WERI-Rb-1 (cell line): ENCODE measurements around the gene EEF1A2.

Experiments used
- DNase-seq: peaks from one replicate; pipeline ENCODE4 v3.0.0-alpha.2; 2020
- H3K27ac ChIP-seq: fragments of 250-450 bp; sonication (Bioruptor Pico); 2 replicates; pipeline ENCODE4 v1.5.1; 2020; ENCODE audit warnings: mild to moderate bottlenecking, moderate library complexity
- H3K27me3 ChIP-seq: fragments of 250-450 bp; sonication (Bioruptor Pico); 2 replicates; pipeline ENCODE4 v1.5.1; 2021; ENCODE audit warnings: mild to moderate bottlenecking, low read depth, moderate library complexity; ENCODE audit not compliant: insufficient read depth, severe bottlenecking
- H3K36me3 ChIP-seq: fragments of 250-450 bp; sonication (Bioruptor Pico); 2 replicates; pipeline ENCODE4 v1.5.1; 2020; ENCODE audit warnings: mild to moderate bottlenecking, moderate library complexity
- H3K4me3 ChIP-seq: 2 replicates; pipeline ENCODE4 v1.5.1; 2011; ENCODE audit warnings: low read depth, mild to moderate bottlenecking, control low read depth, low read length
- H3K9me3 ChIP-seq: fragments of 250-450 bp; sonication (Bioruptor Pico); 2 replicates; pipeline ENCODE4 v1.5.1; 2021; ENCODE audit warnings: mild to moderate bottlenecking, moderate library complexity; ENCODE audit not compliant: severe bottlenecking
- TF ChIP-seq, protein P1 (sequence below): IDR thresholded peaks from 2 replicates; pipeline ENCODE4 v1.5.1; 2011; ENCODE audit warnings: low read depth, mild to moderate bottlenecking, control low read depth, inconsistent platforms, low read length

EEF1A2 gene

DNA sequence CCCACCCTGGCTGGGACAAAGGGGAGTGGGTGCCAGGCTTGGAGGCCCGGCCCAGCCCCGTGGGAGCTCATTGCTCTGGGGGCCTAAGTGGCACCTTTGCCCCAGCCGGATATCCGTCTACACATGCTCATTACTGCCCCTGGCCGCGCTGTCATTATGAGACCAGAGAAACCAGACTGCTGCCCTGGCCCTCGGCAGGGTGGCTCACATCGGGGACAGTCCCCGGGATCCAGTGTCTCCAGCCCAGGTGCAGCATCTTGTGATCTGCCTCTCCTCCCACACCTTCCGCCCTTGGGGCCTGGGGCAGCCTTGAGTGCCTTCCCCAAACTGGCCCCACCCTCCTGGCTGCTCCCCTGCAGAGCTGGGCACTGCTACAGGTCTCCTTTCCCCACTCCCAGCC lies 43.8 kb upstream of the EEF1A2 start:
- Histone ChIP-seq H3K9me3 (no peaks in the 10 kb centered on the region), H3K36me3 (no peaks in the 10 kb centered on the region), H3K27ac (no peak overlapping the region; the same call in 1 of the 2 replicates), H3K27me3 (no peaks in the 10 kb centered on the region), H3K4me3 (no peak overlapping the region)
- TF ChIP-seq, protein P1, sequence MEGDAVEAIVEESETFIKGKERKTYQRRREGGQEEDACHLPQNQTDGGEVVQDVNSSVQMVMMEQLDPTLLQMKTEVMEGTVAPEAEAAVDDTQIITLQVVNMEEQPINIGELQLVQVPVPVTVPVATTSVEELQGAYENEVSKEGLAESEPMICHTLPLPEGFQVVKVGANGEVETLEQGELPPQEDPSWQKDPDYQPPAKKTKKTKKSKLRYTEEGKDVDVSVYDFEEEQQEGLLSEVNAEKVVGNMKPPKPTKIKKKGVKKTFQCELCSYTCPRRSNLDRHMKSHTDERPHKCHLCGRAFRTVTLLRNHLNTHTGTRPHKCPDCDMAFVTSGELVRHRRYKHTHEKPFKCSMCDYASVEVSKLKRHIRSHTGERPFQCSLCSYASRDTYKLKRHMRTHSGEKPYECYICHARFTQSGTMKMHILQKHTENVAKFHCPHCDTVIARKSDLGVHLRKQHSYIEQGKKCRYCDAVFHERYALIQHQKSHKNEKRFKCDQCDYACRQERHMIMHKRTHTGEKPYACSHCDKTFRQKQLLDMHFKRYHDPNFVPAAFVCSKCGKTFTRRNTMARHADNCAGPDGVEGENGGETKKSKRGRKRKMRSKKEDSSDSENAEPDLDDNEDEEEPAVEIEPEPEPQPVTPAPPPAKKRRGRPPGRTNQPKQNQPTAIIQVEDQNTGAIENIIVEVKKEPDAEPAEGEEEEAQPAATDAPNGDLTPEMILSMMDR, result no peak
- DNase-seq, result no peak

DNA sequence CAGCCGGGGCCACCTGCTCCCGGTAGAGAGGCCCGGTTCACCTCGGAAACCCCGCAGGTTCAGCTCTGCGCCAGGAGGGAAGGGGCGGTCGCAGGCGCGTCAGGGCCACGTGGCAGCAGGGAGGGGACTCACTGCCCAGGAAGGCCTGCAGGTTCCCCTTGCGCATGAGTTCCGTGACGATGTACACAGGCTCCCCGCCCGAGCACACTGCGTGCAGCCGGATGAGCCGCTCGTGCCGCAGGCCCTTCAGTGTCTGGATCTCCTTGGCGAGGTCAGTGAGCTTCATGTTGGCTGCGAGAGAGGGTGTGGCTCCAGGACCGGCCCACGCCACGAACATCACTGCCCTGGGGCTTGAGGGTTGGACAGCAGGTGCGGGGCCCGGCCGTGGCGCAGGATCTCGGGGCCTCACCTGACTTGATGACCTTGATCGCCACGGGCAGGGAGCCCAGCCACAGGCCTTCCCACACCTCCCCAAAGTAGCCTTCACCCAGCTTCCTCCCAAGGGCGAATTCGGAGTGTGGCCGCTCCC lies 43.2 kb upstream of the EEF1A2 start:
- H3K36me3 ChIP-seq, result no peaks in the 10 kb centered on the region
- peak overlapping the region; percentile 48 for H3K27ac ChIP-seq
- H3K27me3 ChIP-seq, result no peaks in the 10 kb centered on the region
- peak; percentile 59 for DNase-seq
- TF ChIP-seq, protein P1, result no peak
- no peaks in the 10 kb centered on the region for H3K9me3 ChIP-seq
- H3K4me3 ChIP-seq, result no peak overlapping the region

DNA sequence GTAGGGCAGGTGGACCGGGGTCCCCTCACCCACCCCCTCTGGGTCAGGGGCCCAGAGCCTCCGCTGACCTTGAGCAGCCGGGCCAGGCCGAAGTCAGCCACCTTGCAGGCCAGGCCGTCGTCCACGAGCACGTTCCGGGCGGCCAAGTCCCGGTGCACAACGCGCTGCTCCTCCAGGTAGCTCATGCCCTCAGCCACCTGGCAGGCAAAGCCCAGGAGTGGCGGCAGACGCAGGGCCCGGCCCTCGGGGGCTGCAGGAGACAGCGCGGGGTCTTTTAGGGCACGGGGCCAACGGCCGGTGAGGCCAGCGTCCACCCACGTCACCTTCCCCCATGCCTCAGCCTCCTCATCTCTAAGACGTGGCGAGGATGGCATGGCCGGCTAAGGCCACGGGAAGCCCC lies 42.5 kb upstream of the EEF1A2 start:
- H3K36me3 ChIP-seq, result no peaks in the 10 kb centered on the region
- H3K9me3 ChIP-seq, result no peaks in the 10 kb centered on the region
- no peaks in the 10 kb centered on the region for H3K27me3 ChIP-seq
- peak overlapping the region; percentile 48 for H3K27ac ChIP-seq
- TF ChIP-seq, protein P1, result no peak
- no peak for DNase-seq
- H3K4me3 ChIP-seq, result no peak overlapping the region

DNA sequence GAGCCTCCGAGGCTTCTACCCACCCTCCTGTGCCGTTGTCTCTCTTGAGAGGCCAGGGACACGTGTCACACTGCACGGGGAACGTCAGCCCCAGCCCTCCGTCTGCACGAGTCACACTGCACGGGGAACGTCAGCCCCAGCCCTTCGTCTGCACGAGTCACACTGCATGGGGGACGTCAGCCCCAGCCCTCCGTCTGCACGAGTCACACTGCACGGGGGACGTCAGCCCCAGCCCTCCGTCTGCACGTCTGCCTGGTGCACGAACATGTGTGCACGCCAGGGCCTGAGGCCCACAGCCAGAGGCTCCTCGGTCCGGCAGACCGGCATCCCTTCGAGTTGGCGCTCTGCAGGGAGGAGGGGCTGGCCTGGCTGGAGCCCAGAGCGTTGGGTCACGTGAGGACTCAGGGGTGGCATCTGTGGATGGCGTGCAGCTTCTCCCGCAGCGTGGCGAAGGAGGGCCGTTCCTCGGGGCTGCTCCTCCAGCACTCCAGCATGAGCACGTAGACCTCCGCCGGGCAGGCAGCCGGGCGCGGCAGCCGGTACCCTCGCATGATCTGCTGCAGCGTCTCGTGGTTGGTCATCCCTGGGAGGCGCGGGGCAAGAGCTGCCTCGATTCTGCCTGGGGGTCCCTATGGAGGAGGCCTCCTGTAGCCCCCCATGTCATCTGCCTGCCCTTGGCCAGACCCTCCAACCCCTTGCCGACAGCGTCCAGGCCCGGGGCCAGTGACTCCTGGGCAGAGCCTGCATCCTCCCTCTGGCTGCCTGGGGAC lies 41.7 kb upstream of the EEF1A2 start:
- DNase-seq, result no peak
- Histone ChIP-seq H3K36me3 (no peaks in the 10 kb centered on the region), H3K27me3 (no peaks in the 10 kb centered on the region), H3K9me3 (no peaks in the 10 kb centered on the region), H3K27ac (no peak overlapping the region), H3K4me3 (no peak overlapping the region)
- TF ChIP-seq, protein P1, result no peak

DNA sequence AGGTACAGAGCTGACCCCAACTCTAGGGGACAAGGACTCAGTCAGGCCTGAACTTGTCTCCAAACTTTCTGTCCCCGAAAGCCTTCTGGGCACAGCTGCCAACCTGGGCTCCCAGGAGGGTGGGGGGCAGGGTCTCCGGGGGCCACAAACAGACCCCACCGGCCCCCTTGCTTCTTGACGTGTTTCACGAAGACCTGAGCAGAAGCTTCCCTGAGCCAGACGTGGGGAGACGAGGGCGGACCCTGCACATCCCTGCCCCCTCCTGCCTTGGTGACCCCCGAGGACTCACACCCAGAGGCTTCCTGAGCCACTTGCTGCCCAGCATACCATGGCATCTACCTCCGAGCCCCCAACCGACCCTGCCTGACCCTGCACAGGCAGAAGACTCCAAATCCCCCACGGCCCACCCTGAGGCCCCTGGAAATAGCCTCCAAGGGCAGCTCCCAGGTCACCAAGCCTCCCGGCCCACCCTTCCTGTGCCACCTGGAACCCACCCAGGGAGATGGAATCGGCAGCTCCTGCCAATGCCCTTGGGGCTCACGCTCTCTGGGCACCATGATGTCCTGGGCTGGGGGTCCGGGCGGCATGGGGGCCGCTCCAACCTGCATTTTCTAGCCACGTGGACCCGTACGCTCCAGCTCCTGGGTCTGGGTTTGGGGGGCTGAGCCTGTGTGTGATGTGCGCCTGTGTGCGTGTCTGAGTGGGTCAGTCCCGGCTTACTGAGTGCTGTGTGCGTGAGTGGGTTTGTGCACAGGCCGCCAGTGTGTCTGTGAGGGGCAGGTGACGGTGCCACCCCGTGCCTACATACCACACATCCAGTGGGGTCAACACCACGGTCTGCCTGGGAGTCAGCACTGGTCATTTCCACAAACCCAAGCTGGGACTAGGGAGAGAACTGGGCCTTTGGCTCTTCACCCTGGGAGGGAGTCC lies 40.8 kb upstream of the EEF1A2 start:
- Histone ChIP-seq H3K27ac (peak overlapping the region; percentile 26), H3K9me3 (no peaks in the 10 kb centered on the region), H3K27me3 (no peaks in the 10 kb centered on the region), H3K36me3 (no peaks in the 10 kb centered on the region), H3K4me3 (no peak overlapping the region)
- TF ChIP-seq, protein P1, result no peak
- DNase-seq, result no peak
